Measurements from ENCODE around the gene NBPF11. TPM values are rescaled to one million over a fixed set of nuclear protein-coding genes. Genes with fewer than 3 reads are reported as not detected.
"Not testable (repeated sequence)": the region's sequence is repeated elsewhere in the genome, so short reads cannot be mapped to it uniquely, and the experiment has no call there.

The NBPF11 gene
- total RNA-seq, 1 donor from 2014 or later = 3.1 TPM

DNA sequence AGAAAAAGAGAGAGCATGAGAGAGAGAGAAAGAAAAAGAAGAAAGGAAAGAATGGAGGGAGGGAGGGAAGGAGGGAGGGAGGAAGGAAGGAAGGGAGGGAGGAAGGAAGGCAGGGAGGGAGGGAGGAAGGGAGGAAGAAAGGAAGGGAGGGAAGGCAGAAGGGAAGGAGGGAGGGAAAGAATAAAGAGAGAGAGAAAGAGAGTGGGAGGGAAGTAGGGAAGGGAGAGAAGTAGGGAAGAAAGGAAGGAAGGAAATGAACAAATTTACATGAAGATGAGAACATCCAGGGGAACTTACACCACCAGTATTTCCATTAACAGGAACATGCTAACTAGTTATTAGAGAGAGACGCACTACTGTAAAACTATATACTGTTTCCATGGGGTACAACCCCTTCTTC, 10.1 kb downstream of the NBPF11 start:
- H3K9me3 ChIP-seq (replicated peaks); intact Hi-C loops (cut with micrococcal nuclease); H3K27me3 ChIP-seq (ENCODE audit: low read depth); H3K27ac ChIP-seq (replicated peaks); DNase-seq; H3K4me3 ChIP-seq; H3K4me1 ChIP-seq: not testable (repeated sequence)
- peaks cover 12% of the 10 kb centered on the region for H3K36me3 ChIP-seq

DNA sequence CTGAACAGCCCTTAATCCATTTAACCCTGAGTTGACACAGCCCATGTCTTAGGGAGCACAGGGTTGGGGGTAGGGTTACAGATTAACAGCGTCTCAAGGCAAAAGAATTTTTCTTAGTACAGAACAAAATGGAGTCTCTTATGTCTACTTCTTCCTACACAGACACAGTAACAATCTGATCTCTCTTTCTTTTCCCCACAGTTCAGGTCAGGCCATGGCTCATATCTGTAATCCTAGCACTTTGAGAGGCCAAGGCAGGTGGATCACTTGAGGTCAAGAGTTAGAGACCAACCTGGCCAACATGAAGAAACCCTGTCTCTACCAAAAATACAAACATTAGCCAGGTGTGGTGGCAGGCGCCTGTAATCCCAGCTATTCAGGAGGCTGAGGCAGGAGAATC, 13.5 kb downstream of the NBPF11 start:
- not testable (repeated sequence) for H3K4me1 ChIP-seq; H3K27me3 ChIP-seq (ENCODE audit: low read depth)

DNA sequence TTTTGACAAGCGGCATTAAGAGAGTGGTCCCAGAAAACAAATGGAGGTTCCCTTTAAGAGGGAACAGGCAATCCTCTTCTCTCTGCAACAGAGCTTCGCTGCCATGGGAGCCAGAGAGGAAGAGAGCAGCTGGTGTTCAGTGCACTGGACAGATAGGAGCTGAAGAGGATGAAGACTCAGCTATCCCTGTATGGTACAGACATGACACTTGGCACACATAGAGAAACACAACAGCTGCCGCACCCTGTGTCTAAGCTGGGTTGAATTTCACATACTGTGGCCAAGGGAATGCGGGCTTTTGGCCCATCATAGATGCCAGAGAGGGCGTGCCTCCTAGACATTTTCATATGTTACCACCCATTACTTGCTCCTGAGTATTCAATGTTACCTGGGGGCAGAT, 29.7 kb downstream of the NBPF11 start:
- DNase-seq; H3K4me1 ChIP-seq; H3K27me3 ChIP-seq (ENCODE audit: low read depth); H3K9me3 ChIP-seq (replicated peaks); H3K4me3 ChIP-seq; H3K27ac ChIP-seq (replicated peaks); intact Hi-C loops (cut with micrococcal nuclease): not testable (repeated sequence)
- H3K36me3 ChIP-seq = peaks cover 19% of the 10 kb centered on the region

More for the DNA sequence above, 13.5 kb downstream of the NBPF11 start:
- DNase-seq; H3K27ac ChIP-seq (replicated peaks); H3K4me3 ChIP-seq; H3K9me3 ChIP-seq (replicated peaks); intact Hi-C loops (cut with micrococcal nuclease): not testable (repeated sequence)
- peaks cover 12% of the 10 kb centered on the region for H3K36me3 ChIP-seq

GRCh38 chr1:148120395-148120794, 31.7 kb downstream of the NBPF11 start:
- H3K4me3 ChIP-seq; H3K27ac ChIP-seq (replicated peaks); DNase-seq; intact Hi-C loops (cut with micrococcal nuclease); H3K9me3 ChIP-seq (replicated peaks); H3K27me3 ChIP-seq (ENCODE audit: low read depth); H3K4me1 ChIP-seq: not testable (repeated sequence)
- peaks cover 13% of the 10 kb centered on the region for H3K36me3 ChIP-seq

GRCh38 chr1:148095732-148096131, 56.3 kb downstream of the NBPF11 start:
- H3K27me3 ChIP-seq (ENCODE audit: low read depth); H3K4me3 ChIP-seq; H3K4me1 ChIP-seq; H3K27ac ChIP-seq (replicated peaks); H3K36me3 ChIP-seq; intact Hi-C loops (cut with micrococcal nuclease); H3K9me3 ChIP-seq (replicated peaks); DNase-seq: not testable (repeated sequence)

DNA sequence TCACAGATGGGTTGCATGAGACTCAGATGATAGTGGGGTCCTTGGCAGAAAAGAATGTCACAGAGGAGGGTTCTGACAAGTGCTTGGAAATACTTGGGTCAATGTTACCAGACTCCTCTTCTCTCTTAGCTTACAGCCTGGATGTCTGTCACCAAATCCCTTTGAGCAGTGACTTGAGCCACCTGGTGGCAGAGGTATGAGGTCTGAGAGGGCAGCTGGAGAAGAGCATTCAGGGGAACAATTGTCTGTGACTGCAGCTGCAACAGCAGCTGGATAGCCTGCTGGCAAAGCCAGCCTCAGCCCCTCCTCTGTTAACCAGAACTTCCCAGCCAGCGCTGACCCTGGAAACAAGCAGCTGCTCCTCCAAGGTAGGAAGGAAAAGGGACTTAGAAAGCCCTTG, 65.9 kb downstream of the NBPF11 start:
- DNase-seq; H3K4me1 ChIP-seq; H3K9me3 ChIP-seq (replicated peaks); H3K4me3 ChIP-seq; H3K36me3 ChIP-seq; H3K27ac ChIP-seq (replicated peaks); intact Hi-C loops (cut with micrococcal nuclease): not testable (repeated sequence)
- H3K27me3 ChIP-seq (ENCODE audit: low read depth) = peaks cover 13% of the 10 kb centered on the region

- DNase-seq; H3K36me3 ChIP-seq; H3K9me3 ChIP-seq (replicated peaks); H3K4me1 ChIP-seq; H3K27ac ChIP-seq (replicated peaks); intact Hi-C loops (cut with micrococcal nuclease); H3K27me3 ChIP-seq (ENCODE audit: low read depth); H3K4me3 ChIP-seq: not testable (repeated sequence)
These were observed 70.9 kb downstream of the NBPF11 start for GRCh38 chr1:148081205-148081604.

- intact Hi-C loops (cut with micrococcal nuclease); H3K4me3 ChIP-seq: not testable (repeated sequence)
These were observed 73.2 kb downstream of the NBPF11 start for GRCh38 chr1:148078632-148079519.

DNA sequence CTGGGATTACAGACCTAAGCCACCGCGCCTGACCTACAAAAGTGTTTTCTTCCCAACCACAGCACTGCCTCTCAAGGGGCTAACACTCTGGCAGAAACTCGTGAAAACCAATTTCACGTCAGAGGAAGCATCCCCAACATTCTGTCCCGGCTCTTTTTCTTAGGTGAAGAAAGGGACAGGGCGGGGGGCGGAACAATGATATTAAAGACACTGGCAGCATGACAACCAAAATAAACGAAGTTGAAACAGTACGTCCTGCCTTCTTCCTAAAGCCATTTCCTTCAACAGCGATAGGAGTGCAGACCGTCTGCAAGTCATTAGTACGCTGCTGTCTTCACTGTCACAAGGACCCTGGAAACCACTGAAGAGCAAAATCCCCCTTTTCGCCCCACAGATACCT, 74.0 kb downstream of the NBPF11 start:
- intact Hi-C loops (cut with micrococcal nuclease); H3K27me3 ChIP-seq (ENCODE audit: low read depth); H3K36me3 ChIP-seq; H3K27ac ChIP-seq (replicated peaks); DNase-seq; H3K9me3 ChIP-seq (replicated peaks); H3K4me3 ChIP-seq; H3K4me1 ChIP-seq: not testable (repeated sequence)

More at GRCh38 chr1:148078632-148079519, 73.2 kb downstream of the NBPF11 start:
- not testable (repeated sequence) for H3K36me3 ChIP-seq; H3K27me3 ChIP-seq (ENCODE audit: low read depth); H3K27ac ChIP-seq (replicated peaks); H3K9me3 ChIP-seq (replicated peaks); DNase-seq; H3K4me1 ChIP-seq

GRCh38 chr1:148077458-148077857, 74.6 kb downstream of the NBPF11 start:
- DNase-seq = not testable (repeated sequence)

DNA sequence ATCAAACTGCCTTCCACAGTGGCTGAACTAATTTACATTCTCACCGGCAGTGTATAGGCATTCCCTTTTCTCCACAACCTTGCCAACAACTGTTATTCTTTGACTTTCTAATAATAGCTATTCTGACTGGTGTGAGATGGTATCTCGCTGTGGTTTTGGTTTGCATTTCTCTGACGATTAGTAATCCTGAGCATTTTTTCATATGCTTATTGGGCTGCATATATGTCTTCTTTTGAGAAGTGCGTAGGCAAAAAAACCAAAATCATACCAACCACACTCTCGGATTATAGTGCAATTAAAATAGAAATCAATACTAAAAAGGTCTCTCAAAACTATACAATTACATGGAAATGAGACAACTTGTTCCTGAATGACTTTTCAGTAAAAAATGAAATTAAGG, 78.7 kb downstream of the NBPF11 start:
- not testable (repeated sequence) for H3K27me3 ChIP-seq (ENCODE audit: low read depth)

More at GRCh38 chr1:148077458-148077857, 74.6 kb downstream of the NBPF11 start:
- intact Hi-C loops (cut with micrococcal nuclease); H3K4me1 ChIP-seq; H3K9me3 ChIP-seq (replicated peaks); H3K4me3 ChIP-seq; H3K36me3 ChIP-seq; H3K27ac ChIP-seq (replicated peaks); H3K27me3 ChIP-seq (ENCODE audit: low read depth): not testable (repeated sequence)

GRCh38 chr1:148068606-148069005, 83.5 kb downstream of the NBPF11 start:
- intact Hi-C loops (cut with micrococcal nuclease); H3K36me3 ChIP-seq; DNase-seq; H3K4me3 ChIP-seq; H3K27ac ChIP-seq (replicated peaks); H3K9me3 ChIP-seq (replicated peaks); H3K4me1 ChIP-seq; H3K27me3 ChIP-seq (ENCODE audit: low read depth): not testable (repeated sequence)

More for the DNA sequence above, 78.7 kb downstream of the NBPF11 start:
- intact Hi-C loops (cut with micrococcal nuclease); H3K9me3 ChIP-seq (replicated peaks); H3K4me1 ChIP-seq; H3K27ac ChIP-seq (replicated peaks); H3K4me3 ChIP-seq; H3K36me3 ChIP-seq; DNase-seq: not testable (repeated sequence)

DNA sequence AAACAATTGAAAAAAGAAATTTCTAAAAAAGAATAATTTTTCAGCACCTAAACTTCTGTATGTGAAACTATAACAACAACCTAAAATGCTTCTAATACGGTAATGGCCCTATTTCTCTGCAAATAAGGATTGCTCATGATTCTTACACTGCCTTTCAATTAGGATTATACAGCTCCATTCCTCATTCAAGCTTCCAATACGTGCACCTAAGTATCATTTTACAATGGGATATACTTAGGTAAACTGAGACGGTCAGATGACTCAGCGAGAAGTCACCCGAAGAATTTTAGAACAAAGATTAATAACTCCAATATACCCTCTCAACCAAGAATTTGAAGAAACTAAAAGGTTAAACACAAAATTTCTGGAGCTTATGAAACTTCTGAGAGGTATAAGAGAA, 83.9 kb downstream of the NBPF11 start:
- H3K4me3 ChIP-seq; intact Hi-C loops (cut with micrococcal nuclease); H3K27me3 ChIP-seq (ENCODE audit: low read depth); H3K9me3 ChIP-seq (replicated peaks); H3K4me1 ChIP-seq; H3K27ac ChIP-seq (replicated peaks); DNase-seq; H3K36me3 ChIP-seq: not testable (repeated sequence)

DNA sequence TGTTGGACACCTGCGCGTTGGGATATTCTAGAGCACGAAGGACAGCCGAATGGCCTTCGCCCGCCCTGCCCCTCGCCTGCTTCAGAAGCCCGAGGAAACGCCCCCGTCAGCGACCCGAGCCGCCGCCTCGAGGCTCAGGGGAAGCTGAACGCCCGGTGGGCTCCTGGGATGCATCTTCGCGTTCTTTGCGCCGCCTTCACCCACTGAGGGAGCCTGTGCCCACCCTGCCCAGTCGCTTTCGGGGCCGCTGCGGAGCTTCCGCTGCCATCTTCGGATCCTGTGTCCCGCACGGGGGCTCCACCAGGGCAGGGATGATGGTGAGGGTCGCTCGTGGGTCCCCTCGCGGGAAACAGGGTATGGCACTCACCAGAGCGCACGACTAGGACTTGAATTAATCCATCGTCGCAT, 91.8 kb downstream of the NBPF11 start:
- not testable (repeated sequence) for H3K36me3 ChIP-seq, DNase-seq
- H3K4me3 ChIP-seq = peak overlapping the region; percentile 60

More for the DNA sequence above, 91.8 kb downstream of the NBPF11 start:
- H3K9me3 ChIP-seq (replicated peaks); intact Hi-C loops (cut with micrococcal nuclease); H3K27ac ChIP-seq (replicated peaks); H3K4me1 ChIP-seq: not testable (repeated sequence)
- peaks cover 10% of the 10 kb centered on the region for H3K27me3 ChIP-seq (ENCODE audit: low read depth)

Measured in left ventricle myocardium inferior (tissue), 1 donor.